HepG2 (cell line): Measurements from ENCODE around the gene IQCC. TPM values are rescaled to one million over a fixed set of nuclear protein-coding genes. Genes with fewer than 3 reads are reported as not detected.
A peak's percentile ranks its signal among the peaks of the same experiment; 100 is the strongest.

ENCODE experiments used
- DRAP1 ChIP-seq: IDR thresholded peaks from 2 replicates; pipeline ENCODE4 v1.6.1; 2016; ENCODE audit warnings: missing genetic modification reagents, missing compliant biosample characterization
- FOXC1 ChIP-seq: sonication (generic); formaldehyde crosslinking; IDR thresholded peaks from 2 replicates; pipeline ENCODE4 v1.8.0; 2022; ENCODE audit warnings: mild to moderate bottlenecking, missing genetic modification reagents, borderline replicate concordance
- GATA4 ChIP-seq: sonication (generic); IDR thresholded peaks from 2 replicates; pipeline ENCODE4 v1.6.1; 2016; ENCODE audit warnings: antibody characterized with exemption, low read depth, borderline replicate concordance
- MAFK ChIP-seq, 2 experiments: IDR thresholded peaks in 1 of 2; conservative IDR thresholded peaks in 1 of 2; 2 replicates each; pipeline ENCODE4 v1.6.1; 2011; ENCODE audit warnings: improper control_type of control experiment in 2 of 2, low read length in 2 of 2
- MED1 ChIP-seq: sonication (generic); formaldehyde crosslinking; IDR thresholded peaks from 2 replicates; pipeline ENCODE4 v1.4.0; 2020; ENCODE audit warnings: missing genetic modification reagents
- PCBP2 ChIP-seq: fragments of 200-400 bp; formaldehyde crosslinking; optimal IDR thresholded peaks from 2 replicates; pipeline ENCODE3; 2018; ENCODE audit warnings: low read length, low read depth; ENCODE audit not compliant: poor library complexity, severe bottlenecking
- PRPF4 ChIP-seq: fragments of 200-400 bp; formaldehyde crosslinking; IDR thresholded peaks from 2 replicates; pipeline ENCODE4 v1.6.1; 2016; ENCODE audit warnings: low read length, low read depth; ENCODE audit not compliant: poor library complexity, severe bottlenecking
- RBM39 ChIP-seq: fragments of 200-400 bp; formaldehyde crosslinking; IDR thresholded peaks from one replicate; pipeline ENCODE4 v1.6.1; 2018; ENCODE audit warnings: antibody characterized with exemption, mild to moderate bottlenecking, low read depth, low read length; ENCODE audit not compliant: poor library complexity, severe bottlenecking
- RXRA ChIP-seq: sonication (generic); formaldehyde crosslinking; IDR thresholded peaks from 2 replicates; pipeline ENCODE4 v1.5.1; 2020; ENCODE audit warnings: missing genetic modification reagents
- SP2 ChIP-seq: sonication (generic); formaldehyde crosslinking; IDR thresholded peaks from 2 replicates; pipeline ENCODE4 v1.5.1; 2020; ENCODE audit warnings: mild to moderate bottlenecking, missing genetic modification reagents
- SP4 ChIP-seq: sonication (generic); formaldehyde crosslinking; IDR thresholded peaks from 2 replicates; pipeline ENCODE4 v1.8.1; 2023; ENCODE audit warnings: mild to moderate bottlenecking, missing genetic modification reagents
- SRF ChIP-seq: IDR thresholded peaks from 2 replicates; pipeline ENCODE4 v1.6.1; 2011; ENCODE audit warnings: mild to moderate bottlenecking, low read depth, low read length, moderate library complexity
- SRSF4 ChIP-seq: fragments of 200-400 bp; formaldehyde crosslinking; IDR thresholded peaks from one replicate; pipeline ENCODE4 v1.6.1; 2018; ENCODE audit warnings: mild to moderate bottlenecking, low read depth, low read length, moderate library complexity; ENCODE audit not compliant: poor library complexity, severe bottlenecking
- TRIM24 ChIP-seq: sonication (generic); formaldehyde crosslinking; IDR thresholded peaks from 2 replicates; pipeline ENCODE4 v1.8.0; 2022; ENCODE audit warnings: mild to moderate bottlenecking, missing genetic modification reagents
- XRCC5 ChIP-seq: fragments of 200-400 bp; formaldehyde crosslinking; optimal IDR thresholded peaks from 2 replicates; pipeline ENCODE3; 2017; ENCODE audit warnings: mild to moderate bottlenecking, low read length
- ZBTB34 ChIP-seq: sonication (generic); formaldehyde crosslinking; IDR thresholded peaks from 2 replicates; pipeline ENCODE4 v1.8.0; 2022; ENCODE audit warnings: mild to moderate bottlenecking, missing genetic modification reagents
- ZFP62 ChIP-seq: sonication (generic); formaldehyde crosslinking; IDR thresholded peaks from 2 replicates; pipeline ENCODE4 v1.4.0; 2020; ENCODE audit warnings: missing genetic modification reagents
- ZNF207 ChIP-seq: fragments of 450-650 bp; IDR thresholded peaks from 2 replicates; pipeline ENCODE4 v1.6.1; 2016; ENCODE audit warnings: antibody characterized with exemption, borderline replicate concordance
- ZNF253 ChIP-seq: sonication (generic); formaldehyde crosslinking; IDR thresholded peaks from 2 replicates; pipeline ENCODE4 v1.8.0; 2022; ENCODE audit warnings: mild to moderate bottlenecking, missing genetic modification reagents, borderline replicate concordance
- ZNF547 ChIP-seq: sonication (generic); formaldehyde crosslinking; IDR thresholded peaks from 2 replicates; pipeline ENCODE4 v1.5.1; 2020; ENCODE audit warnings: mild to moderate bottlenecking, missing genetic modification reagents
- ZNF672 ChIP-seq: sonication (generic); formaldehyde crosslinking; IDR thresholded peaks from 2 replicates; pipeline ENCODE4 v1.8.1; 2022; ENCODE audit warnings: missing genetic modification reagents
- ZNF724P ChIP-seq: sonication (generic); formaldehyde crosslinking; IDR thresholded peaks from 2 replicates; pipeline ENCODE4 v1.8.0; 2022; ENCODE audit warnings: missing genetic modification reagents, borderline replicate concordance
- ZNF75D ChIP-seq: sonication (generic); formaldehyde crosslinking; IDR thresholded peaks from 2 replicates; pipeline ENCODE4 v1.8.1; 2023; ENCODE audit warnings: missing genetic modification reagents, mild to moderate bottlenecking, borderline replicate concordance
- ZNF841 ChIP-seq: sonication (generic); formaldehyde crosslinking; IDR thresholded peaks from 2 replicates; pipeline ENCODE4 v1.8.1; 2023; ENCODE audit warnings: missing genetic modification reagents, borderline replicate concordance
- ZNF891 ChIP-seq: sonication (generic); formaldehyde crosslinking; IDR thresholded peaks from 2 replicates; pipeline ENCODE4 v1.5.0; 2020; ENCODE audit warnings: mild to moderate bottlenecking, missing genetic modification reagents
- ZSCAN31 ChIP-seq: sonication (generic); formaldehyde crosslinking; IDR thresholded peaks from 2 replicates; pipeline ENCODE4 v1.5.0; 2020; ENCODE audit warnings: low read depth, mild to moderate bottlenecking, missing genetic modification reagents
- polyA plus RNA-seq, 8 experiments: library from polyadenylated mRNA; depleted of rRNA in 3 of 8; stranded (reverse) in 7 of 8; unstranded in 1 of 8; fragments of >200 nt; fragmentation: Illumina TruSeq in 4 of 8; extraction: Trizol in 4 of 8; gene quantifications; 2 replicates each; pipeline versions ENCODE4 v1.2.1 to v1.2.3, GENCODE V29; 2011 to 2016; ENCODE audit warnings: low read depth in 4 of 8, missing spikeins in 1 of 8, mixed read lengths in 1 of 8; ENCODE audit not compliant: insufficient read depth in 1 of 8
- total RNA-seq, 5 experiments: library from RNA; depleted of rRNA; stranded (reverse); fragments of >200 nt; fragmentation: Illumina TruSeq; extraction: Trizol; gene quantifications; 2 replicates each; pipeline ENCODE4 v1.2.3, GENCODE V29; 2016; ENCODE audit warnings: low read depth in 1 of 5
- TF ChIP-seq, protein P1 (sequence below): sonication (generic); formaldehyde crosslinking; IDR thresholded peaks from 2 replicates; pipeline ENCODE4 v1.4.0; 2020; ENCODE audit warnings: missing genetic modification reagents, borderline replicate concordance

The IQCC gene
- total and polyA plus RNA-seq, 2 of the 13 experiments (the other 11 are each of a cell fraction or from before 2014, with no cell fraction given), result 1.7 to 3.0 TPM

- TF ChIP-seq SP2 (peak; percentile 30; the same call in 1 of the 2 replicates), TRIM24 (CRISPR knock-in tag) (no peak), PCBP2 (no peak), XRCC5 (peak; percentile 61), ZNF724P (CRISPR knock-in tag) (no peak), ZNF891 (CRISPR knock-in tag) (no peak), ZNF547 (CRISPR knock-in tag) (no peak), DRAP1 (CRISPR knock-in tag) (no peak; the same call in 1 of the 2 replicates), RBM39 (no peak), PRPF4 (no peak), ZSCAN31 (no peak), ZNF253 (no peak), ZNF75D (no peak), SP4 (CRISPR knock-in tag) (no peak), GATA4 (no peak), ZNF841 (CRISPR knock-in tag) (no peak), MAFK (conservative IDR thresholded peaks at IDR 0.05 in 1 of 2, IDR thresholded peaks at IDR 0.05 in 1 of 2; ENCODE audit: low read length in 2 of 2) (no peak), ZNF207 (no peak), FOXC1 (CRISPR knock-in tag) (peak; percentile 68; the same call in 1 of the 2 replicates), RXRA (CRISPR knock-in tag) (peak; percentile 54; the same call in 1 of the 2 replicates), SRSF4 (no peak), SRF (no peak), ZFP62 (no peak), ZBTB34 (no peak), MED1 (peak; percentile 23; the same call in 1 of the 2 replicates), ZNF672 (CRISPR knock-in tag) (no peak)
- TF ChIP-seq, protein P1, sequence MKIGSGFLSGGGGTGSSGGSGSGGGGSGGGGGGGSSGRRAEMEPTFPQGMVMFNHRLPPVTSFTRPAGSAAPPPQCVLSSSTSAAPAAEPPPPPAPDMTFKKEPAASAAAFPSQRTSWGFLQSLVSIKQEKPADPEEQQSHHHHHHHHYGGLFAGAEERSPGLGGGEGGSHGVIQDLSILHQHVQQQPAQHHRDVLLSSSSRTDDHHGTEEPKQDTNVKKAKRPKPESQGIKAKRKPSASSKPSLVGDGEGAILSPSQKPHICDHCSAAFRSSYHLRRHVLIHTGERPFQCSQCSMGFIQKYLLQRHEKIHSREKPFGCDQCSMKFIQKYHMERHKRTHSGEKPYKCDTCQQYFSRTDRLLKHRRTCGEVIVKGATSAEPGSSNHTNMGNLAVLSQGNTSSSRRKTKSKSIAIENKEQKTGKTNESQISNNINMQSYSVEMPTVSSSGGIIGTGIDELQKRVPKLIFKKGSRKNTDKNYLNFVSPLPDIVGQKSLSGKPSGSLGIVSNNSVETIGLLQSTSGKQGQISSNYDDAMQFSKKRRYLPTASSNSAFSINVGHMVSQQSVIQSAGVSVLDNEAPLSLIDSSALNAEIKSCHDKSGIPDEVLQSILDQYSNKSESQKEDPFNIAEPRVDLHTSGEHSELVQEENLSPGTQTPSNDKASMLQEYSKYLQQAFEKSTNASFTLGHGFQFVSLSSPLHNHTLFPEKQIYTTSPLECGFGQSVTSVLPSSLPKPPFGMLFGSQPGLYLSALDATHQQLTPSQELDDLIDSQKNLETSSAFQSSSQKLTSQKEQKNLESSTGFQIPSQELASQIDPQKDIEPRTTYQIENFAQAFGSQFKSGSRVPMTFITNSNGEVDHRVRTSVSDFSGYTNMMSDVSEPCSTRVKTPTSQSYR (CRISPR knock-in tag), result peak; percentile 73; the same call in 1 of the 2 replicates
Measured at GRCh38 chr1:32241001-32241763, 35.7 kb downstream of the IQCC start (continued).
